Memory B cell (primary cell): ENCODE results near the gene PBX4.

Source experiments
- ATAC-seq: fragments of 150-1000 bp; cut with Tn5 transposase; 2 replicates; pipeline ENCODE4 v1.10.0; 2021; ENCODE audit warnings: low read depth, mild to moderate bottlenecking, moderate library complexity
- DNase-seq, 2 donors: peaks; one replicate each; pipeline ENCODE4 v3.0.0; 2022; ENCODE audit warnings: low spot score in 2 of 2
- H3K27ac Mint-ChIP-seq: one replicate; pipeline ENCODE4 v1.8.0; 2022; ENCODE audit warnings: mild to moderate bottlenecking, moderate library complexity, mixed read lengths
- H3K27me3 Mint-ChIP-seq: one replicate; pipeline ENCODE4 v1.8.0; 2022; ENCODE audit warnings: mixed read lengths
- H3K36me3 Mint-ChIP-seq: one replicate; pipeline ENCODE4 v1.8.0; 2022; ENCODE audit warnings: mild to moderate bottlenecking, mixed read lengths
- H3K4me1 Mint-ChIP-seq: one replicate; pipeline ENCODE4 v1.8.0; 2022; ENCODE audit warnings: mixed read lengths
- H3K4me3 Mint-ChIP-seq: one replicate; pipeline ENCODE4 v1.8.0; 2022; ENCODE audit warnings: mild to moderate bottlenecking, moderate library complexity, mixed read lengths
- H3K9me3 Mint-ChIP-seq: one replicate; pipeline ENCODE4 v1.8.0; 2022; ENCODE audit warnings: mixed read lengths

PBX4 gene

GRCh38 chr19:19554074-19555023 lies 64.1 kb downstream of the PBX4 start:
- peak; percentile 44 to 45 for DNase-seq
- peaks cover 7% of the 10 kb centered on the region for H3K27me3 Mint-ChIP-seq
- H3K4me1 Mint-ChIP-seq, result no peaks in the 10 kb centered on the region
- H3K4me3 Mint-ChIP-seq, result no peak overlapping the region
- H3K27ac Mint-ChIP-seq, result no peak overlapping the region
- no peaks in the 10 kb centered on the region for H3K36me3 Mint-ChIP-seq
- ATAC-seq, result peak; percentile 56
- H3K9me3 Mint-ChIP-seq, result no peaks in the 10 kb centered on the region

DNA sequence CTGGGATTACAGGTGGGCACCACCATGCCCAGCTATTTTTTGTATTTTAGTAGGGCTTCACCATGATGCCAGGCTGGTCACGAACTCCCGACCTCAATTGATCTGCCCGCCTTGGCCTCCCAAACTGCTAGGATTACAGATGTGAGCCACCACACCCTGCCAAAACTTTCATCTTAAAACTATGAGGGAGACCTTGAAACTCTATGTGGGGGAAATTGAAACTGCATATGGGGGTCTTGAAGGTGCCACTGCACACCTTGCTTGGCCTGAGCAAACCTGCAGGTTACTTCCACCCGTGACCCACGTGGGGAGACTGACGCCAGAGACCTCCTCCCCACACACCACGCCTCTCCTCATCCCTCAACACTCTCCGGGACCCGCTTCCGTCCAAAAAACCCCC lies 64.8 kb downstream of the PBX4 start:
- no peaks in the 10 kb centered on the region for H3K36me3 Mint-ChIP-seq
- H3K4me1 Mint-ChIP-seq, result no peaks in the 10 kb centered on the region
- no peak overlapping the region for H3K4me3 Mint-ChIP-seq
- H3K9me3 Mint-ChIP-seq, result no peaks in the 10 kb centered on the region
- H3K27ac Mint-ChIP-seq, result no peak overlapping the region
- ATAC-seq, result no peak
- H3K27me3 Mint-ChIP-seq, result peaks cover 10% of the 10 kb centered on the region
- DNase-seq, result no peak

GRCh38 chr19:19552798-19553197 lies 65.7 kb downstream of the PBX4 start:
- H3K9me3 Mint-ChIP-seq, result no peaks in the 10 kb centered on the region
- no peaks in the 10 kb centered on the region for H3K4me1 Mint-ChIP-seq
- H3K36me3 Mint-ChIP-seq, result no peaks in the 10 kb centered on the region
- no peak overlapping the region for H3K27ac Mint-ChIP-seq
- ATAC-seq (peak; percentile 70), DNase-seq (no peak)
- no peak overlapping the region for H3K4me3 Mint-ChIP-seq
- peaks cover 10% of the 10 kb centered on the region for H3K27me3 Mint-ChIP-seq

DNA sequence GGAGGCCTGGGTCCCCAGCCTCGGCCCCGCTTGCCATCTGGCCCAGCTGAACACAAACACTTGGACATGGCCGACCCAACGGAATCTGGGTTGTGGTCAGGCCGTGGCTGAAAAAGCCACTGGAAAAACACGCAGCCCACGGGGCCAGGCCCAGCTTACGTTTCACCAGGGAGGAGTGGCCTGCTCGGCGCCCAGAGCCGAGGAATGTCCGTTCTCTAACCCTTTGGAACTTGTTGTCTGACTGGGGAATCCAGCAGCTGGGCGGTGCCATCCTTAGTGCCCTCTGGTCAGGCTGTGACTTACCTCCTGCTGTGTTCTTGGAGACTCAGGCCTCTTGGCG lies 66.7 kb downstream of the PBX4 start:
- ATAC-seq (no peak), DNase-seq (no peak)
- H3K27me3 Mint-ChIP-seq, result peaks cover 12% of the 10 kb centered on the region
- no peaks in the 10 kb centered on the region for H3K9me3 Mint-ChIP-seq
- no peak overlapping the region for H3K27ac Mint-ChIP-seq
- no peaks in the 10 kb centered on the region for H3K36me3 Mint-ChIP-seq
- H3K4me1 Mint-ChIP-seq, result no peaks in the 10 kb centered on the region
- H3K4me3 Mint-ChIP-seq, result no peak overlapping the region

- peaks cover 12% of the 10 kb centered on the region for H3K27me3 Mint-ChIP-seq
- H3K9me3 Mint-ChIP-seq, result no peaks in the 10 kb centered on the region
- no peaks in the 10 kb centered on the region for H3K4me1 Mint-ChIP-seq
- H3K4me3 Mint-ChIP-seq, result no peak overlapping the region
- no peaks in the 10 kb centered on the region for H3K36me3 Mint-ChIP-seq
- ATAC-seq, result no peak
- no peak overlapping the region for H3K27ac Mint-ChIP-seq
- DNase-seq, result no peak
Measured at GRCh38 chr19:19550972-19551852, 67.3 kb downstream of the PBX4 start.

DNA sequence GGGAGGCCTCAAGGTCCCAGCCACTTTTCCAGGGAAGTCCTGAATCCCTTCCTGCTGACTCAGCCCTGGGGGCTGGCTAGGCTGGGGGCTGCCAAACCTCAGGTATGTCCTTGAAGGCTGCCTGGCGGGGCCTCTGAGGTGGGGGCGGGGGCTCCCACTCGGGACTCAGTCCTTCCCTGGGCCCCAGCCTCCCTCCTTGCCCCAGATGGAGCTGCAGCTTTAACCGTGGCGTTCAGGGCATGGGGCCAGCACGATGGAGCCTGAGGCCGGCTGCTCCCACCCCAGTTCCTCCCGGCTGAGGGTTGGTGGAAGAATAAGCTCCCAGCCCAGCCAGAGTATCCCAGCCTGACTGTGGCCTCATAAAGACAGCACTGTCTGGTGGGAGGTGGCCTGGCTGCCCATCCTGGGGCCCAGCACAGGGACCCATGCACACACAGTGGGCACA lies 68.0 kb downstream of the PBX4 start:
- no peak for DNase-seq
- H3K4me3 Mint-ChIP-seq, result no peak overlapping the region
- H3K4me1 Mint-ChIP-seq, result no peaks in the 10 kb centered on the region
- no peaks in the 10 kb centered on the region for H3K36me3 Mint-ChIP-seq
- H3K27ac Mint-ChIP-seq, result no peak overlapping the region
- H3K27me3 Mint-ChIP-seq, result peaks cover 12% of the 10 kb centered on the region
- no peak for ATAC-seq
- no peaks in the 10 kb centered on the region for H3K9me3 Mint-ChIP-seq

GRCh38 chr19:19549804-19550464 lies 68.6 kb downstream of the PBX4 start:
- DNase-seq, result no peak
- Mint-ChIP-seq H3K27ac (no peak overlapping the region), H3K9me3 (no peaks in the 10 kb centered on the region), H3K4me3 (no peak overlapping the region), H3K36me3 (no peaks in the 10 kb centered on the region), H3K4me1 (no peaks in the 10 kb centered on the region), H3K27me3 (peaks cover 12% of the 10 kb centered on the region)
- no peak for ATAC-seq

GRCh38 chr19:19548915-19549759 lies 69.3 kb downstream of the PBX4 start:
- Mint-ChIP-seq H3K4me1 (no peaks in the 10 kb centered on the region), H3K4me3 (no peak overlapping the region), H3K27ac (no peak overlapping the region), H3K36me3 (no peaks in the 10 kb centered on the region), H3K27me3 (peaks cover 12% of the 10 kb centered on the region), H3K9me3 (no peaks in the 10 kb centered on the region)
- ATAC-seq, result no peak
- no peak for DNase-seq

DNA sequence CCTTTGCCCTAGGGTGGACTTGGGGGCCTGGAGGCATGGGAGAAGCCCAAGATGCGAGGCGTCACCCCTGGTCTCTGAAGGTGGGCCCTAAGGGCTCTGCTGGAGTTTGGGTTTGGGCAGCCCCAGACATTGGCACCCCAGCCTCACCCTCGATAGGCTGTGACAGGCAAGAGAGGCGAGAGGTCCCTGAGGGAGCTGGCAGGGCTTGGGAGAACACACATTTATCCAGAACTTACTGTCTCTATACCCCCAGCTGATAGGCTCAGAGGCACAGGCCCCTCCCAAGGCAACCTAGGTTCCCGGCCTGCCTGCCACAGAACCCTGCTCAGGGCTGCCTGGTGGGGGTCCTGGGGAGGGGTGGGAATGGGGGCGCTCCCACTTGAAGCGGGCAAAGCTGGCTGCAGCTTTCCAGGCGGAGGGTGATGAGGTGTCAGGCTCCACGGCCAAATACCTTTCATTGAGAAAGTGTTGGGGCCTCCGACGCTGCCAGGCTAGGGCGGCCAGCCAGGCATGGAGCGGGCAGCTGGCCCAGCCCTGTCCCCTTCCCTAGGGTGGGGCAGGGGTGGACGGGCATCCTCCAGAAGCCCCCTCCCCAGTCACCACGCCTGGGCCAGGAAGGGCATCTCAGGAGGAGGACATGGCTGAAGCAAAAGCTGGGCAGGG lies 70.7 kb downstream of the PBX4 start:
- no peaks in the 10 kb centered on the region for H3K4me1 Mint-ChIP-seq
- DNase-seq, result no peak
- ATAC-seq, result no peak
- H3K4me3 Mint-ChIP-seq, result no peak overlapping the region
- peak overlapping the region; percentile 41 for H3K27ac Mint-ChIP-seq
- no peaks in the 10 kb centered on the region for H3K9me3 Mint-ChIP-seq
- H3K36me3 Mint-ChIP-seq, result no peaks in the 10 kb centered on the region
- peaks cover 15% of the 10 kb centered on the region for H3K27me3 Mint-ChIP-seq

- Mint-ChIP-seq H3K4me3 (no peak overlapping the region), H3K27me3 (peaks cover 20% of the 10 kb centered on the region), H3K9me3 (no peaks in the 10 kb centered on the region), H3K27ac (no peak overlapping the region), H3K36me3 (no peaks in the 10 kb centered on the region), H3K4me1 (peaks cover 3% of the 10 kb centered on the region)
- ATAC-seq (no peak), DNase-seq (no peak)
Measured at GRCh38 chr19:19546751-19547162, 71.7 kb downstream of the PBX4 start.

DNA sequence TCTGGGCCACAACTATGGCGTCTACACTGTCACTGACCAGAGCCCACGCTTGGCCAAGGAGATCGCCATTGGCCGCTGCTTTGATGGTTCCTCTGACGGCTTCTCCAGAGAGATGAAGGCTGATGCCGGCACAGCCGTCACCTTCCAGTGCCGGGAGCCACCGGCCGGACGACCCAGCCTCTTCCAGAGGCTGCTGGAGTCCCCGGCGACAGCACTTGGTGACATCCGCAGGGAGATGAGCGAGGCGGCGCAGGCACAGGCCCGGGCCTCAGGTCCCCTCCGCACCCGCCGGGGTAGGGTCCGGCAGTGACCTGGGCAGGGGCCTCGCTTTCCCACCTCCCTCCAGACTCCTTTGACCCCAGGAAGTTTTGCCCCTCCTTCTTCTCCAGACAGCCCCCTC lies 72.8 kb downstream of the PBX4 start:
- Mint-ChIP-seq H3K4me3 (no peak overlapping the region), H3K27ac (no peak overlapping the region), H3K4me1 (peaks cover 4% of the 10 kb centered on the region), H3K27me3 (peaks cover 25% of the 10 kb centered on the region), H3K9me3 (no peaks in the 10 kb centered on the region), H3K36me3 (no peaks in the 10 kb centered on the region)
- no peak for ATAC-seq
- no peak for DNase-seq

GRCh38 chr19:19544954-19545591 lies 73.4 kb downstream of the PBX4 start:
- Mint-ChIP-seq H3K36me3 (no peaks in the 10 kb centered on the region), H3K27ac (no peak overlapping the region), H3K27me3 (peaks cover 26% of the 10 kb centered on the region), H3K4me1 (peaks cover 6% of the 10 kb centered on the region), H3K4me3 (no peak overlapping the region), H3K9me3 (no peaks in the 10 kb centered on the region)
- ATAC-seq (no peak), DNase-seq (no peak)
